ENCODE measurements around the gene NATD1. TPM values are rescaled to one million over a fixed set of nuclear protein-coding genes. Genes with fewer than 3 reads are reported as not detected.

Gene NATD1
- total and polyA plus RNA-seq, 4 donors, result 1.4 to 24.5 (median 2.9) TPM

- TF ChIP-seq EGR1 (IDR thresholded peaks at IDR 0.05; ENCODE audit: low read depth in 2 of 2) (no peak), TAF1 (conservative IDR thresholded peaks at IDR 0.05) (no peak)
These were observed 35.1 kb downstream of the NATD1 start (continued) for GRCh38 chr17:21218101-21218500.

GRCh38 chr17:21217346-21217745, 35.9 kb downstream of the NATD1 start:
- peaks cover 5 to 20% (median 16%) of the 10 kb centered on the region in 4 donors for H3K4me1 ChIP-seq (ENCODE audit: control insufficient read depth in 4 of 4, insufficient read depth in 4 of 4, low read length in 3 of 4)
- TF ChIP-seq YY1 (IDR thresholded peaks at IDR 0.05), result no peak
- no peak for TF ChIP-seq FOXA1 (IDR thresholded peaks at IDR 0.05)
- TF ChIP-seq RXRA (IDR thresholded peaks at IDR 0.05), result no peak
- no peak for TF ChIP-seq EGR1 (IDR thresholded peaks at IDR 0.05; ENCODE audit: low read depth in 2 of 2)
- no peak for TF ChIP-seq NR2F2 (IDR thresholded peaks at IDR 0.05)
- TF ChIP-seq TAF1 (conservative IDR thresholded peaks at IDR 0.05), result no peak
- no peak for TF ChIP-seq RAD21 (IDR thresholded peaks at IDR 0.05)
- TF ChIP-seq GABPA (IDR thresholded peaks at IDR 0.05 in 1 of 2, conservative IDR thresholded peaks at IDR 0.05 in 1 of 2), result no peak
- TF ChIP-seq MAX (IDR thresholded peaks at IDR 0.05), result no peak
- no peak for TF ChIP-seq REST (IDR thresholded peaks at IDR 0.05)
- TF ChIP-seq FOXA2 (IDR thresholded peaks at IDR 0.05), result no peak
- no peak for TF ChIP-seq CTCF (IDR thresholded peaks at IDR 0.05; ENCODE audit: low read depth, low read length, missing input control)
- no peak for TF ChIP-seq HNF4A (conservative IDR thresholded peaks at IDR 0.05)
- TF ChIP-seq HNF4G (IDR thresholded peaks at IDR 0.05), result no peak
- H3K27me3 ChIP-seq (ENCODE audit: control insufficient read depth in 4 of 4, insufficient read depth in 4 of 4, low read length in 3 of 4), result no peaks in the 10 kb centered on the region
- no peak for DNase-seq (ENCODE audit: low spot score)
- no peak overlapping the region for H3K9ac ChIP-seq (ENCODE audit: low read depth in 1 of 2, low read length in 2 of 2)
- peaks cover 0 to 2% (median 0%) of the 10 kb centered on the region in 4 donors for H3K36me3 ChIP-seq (ENCODE audit: control insufficient read depth in 4 of 4, insufficient read depth in 3 of 4, low read depth in 1 of 4, low read length in 3 of 4)
- no peaks in the 10 kb centered on the region for H3K9me3 ChIP-seq (ENCODE audit: control insufficient read depth in 4 of 4, low read length in 3 of 4)
- no peak overlapping the region for H3K27ac ChIP-seq (ENCODE audit: low read depth in 1 of 2, low read length in 2 of 2)
- WGBS, result 83% methylated on average over 1 of the region's 1 CpG
- no peak overlapping the region for H3K4me3 ChIP-seq (ENCODE audit: low read depth in 1 of 3, low read length in 3 of 3)

GRCh38 chr17:21215935-21216334, 37.3 kb downstream of the NATD1 start:
- peaks cover 0 to 3% (median 0%) of the 10 kb centered on the region in 4 donors for H3K36me3 ChIP-seq (ENCODE audit: control insufficient read depth in 4 of 4, insufficient read depth in 3 of 4, low read depth in 1 of 4, low read length in 3 of 4)
- H3K4me1 ChIP-seq (ENCODE audit: control insufficient read depth in 4 of 4, insufficient read depth in 4 of 4, low read length in 3 of 4), result peaks cover 9 to 30% (median 26%) of the 10 kb centered on the region in 4 donors
- H3K4me3 ChIP-seq (ENCODE audit: low read depth in 1 of 3, low read length in 3 of 3), result no peak overlapping the region
- 95% methylated on average over 6 of the region's 6 CpGs for WGBS
- H3K9me3 ChIP-seq (ENCODE audit: control insufficient read depth in 4 of 4, low read length in 3 of 4), result no peaks in the 10 kb centered on the region
- no peak overlapping the region for H3K27ac ChIP-seq (ENCODE audit: low read depth in 1 of 2, low read length in 2 of 2)
- DNase-seq (ENCODE audit: low spot score), result no peak
- no peaks in the 10 kb centered on the region for H3K27me3 ChIP-seq (ENCODE audit: control insufficient read depth in 4 of 4, insufficient read depth in 4 of 4, low read length in 3 of 4)
- no peak overlapping the region for H3K9ac ChIP-seq (ENCODE audit: low read depth in 1 of 2, low read length in 2 of 2)
- no peak for TF ChIP-seq REST (IDR thresholded peaks at IDR 0.05)
- TF ChIP-seq FOXA1 (IDR thresholded peaks at IDR 0.05), result no peak
- no peak for TF ChIP-seq CTCF (IDR thresholded peaks at IDR 0.05; ENCODE audit: low read depth, low read length, missing input control)
- TF ChIP-seq YY1 (IDR thresholded peaks at IDR 0.05), result no peak
- TF ChIP-seq EGR1 (IDR thresholded peaks at IDR 0.05; ENCODE audit: low read depth in 2 of 2), result no peak
- TF ChIP-seq HNF4A (conservative IDR thresholded peaks at IDR 0.05), result no peak
- TF ChIP-seq ZBTB33 (IDR thresholded peaks at IDR 0.05), result no peak
- no peak for TF ChIP-seq TAF1 (conservative IDR thresholded peaks at IDR 0.05)
- no peak for TF ChIP-seq RXRA (IDR thresholded peaks at IDR 0.05)
- TF ChIP-seq RAD21 (IDR thresholded peaks at IDR 0.05), result no peak
- TF ChIP-seq MAX (IDR thresholded peaks at IDR 0.05), result no peak

Measured in liver (tissue), 9 donors.